Cardiac muscle cell (in vitro differentiated cells and primary cell): ENCODE data around the gene SDC1. TPM values are rescaled to one million over a fixed set of nuclear protein-coding genes. Genes with fewer than 3 reads are reported as not detected.
A peak's percentile ranks its signal among the peaks of the same experiment; 100 is the strongest.

Source experiments
- DNase-seq, 2 donors: peaks; one replicate each; pipeline versions ENCODE4 v3.0.0 to v3.0.0-alpha.2; 2010 to 2017; ENCODE audit warnings: low read depth in 1 of 2, low spot score in 1 of 2
- H3K27ac ChIP-seq: fragments of 200-600 bp; sonication (generic); 2 replicates; pipeline ENCODE4 v1.5.1; 2016
- H3K27me3 ChIP-seq: fragments of 200-600 bp; sonication (generic); 2 replicates; pipeline ENCODE4 v1.6.0; 2016; ENCODE audit warnings: control low read depth
- H3K36me3 ChIP-seq: fragments of 200-600 bp; sonication (generic); 2 replicates; pipeline ENCODE4 v1.5.1; 2016; ENCODE audit warnings: control low read depth
- H3K4me1 ChIP-seq: fragments of 200-600 bp; sonication (generic); 2 replicates; pipeline ENCODE4 v1.8.1; 2017; ENCODE audit warnings: low read depth, mild to moderate bottlenecking, mixed run types
- H3K4me3 ChIP-seq: fragments of 200-600 bp; sonication (generic); 2 replicates; pipeline ENCODE4 v1.5.1; 2016; ENCODE audit warnings: mild to moderate bottlenecking
- H3K9me3 ChIP-seq: fragments of 200-600 bp; sonication (generic); 2 replicates; pipeline ENCODE4 v1.5.1; 2017; ENCODE audit warnings: low read depth, mild to moderate bottlenecking, control low read depth
- CTCF ChIP-seq: IDR thresholded peaks from 2 replicates; pipeline ENCODE4 v1.5.1; 2012; ENCODE audit warnings: low read depth, mild to moderate bottlenecking, low read length
- polyA plus RNA-seq: library from polyadenylated mRNA; unstranded; fragments of >200 nt; fragmentation: Nextera tagmentation; extraction: Ambion mirVana; gene quantifications from 2 replicates; pipeline ENCODE4 v1.2.1, GENCODE V29; 2016
- total RNA-seq: library from RNA; depleted of rRNA; stranded (reverse); fragments of >200 nt; gene quantifications from 2 replicates; pipeline ENCODE4 v1.2.3, GENCODE V29; 2016

The SDC1 gene
- total and polyA plus RNA-seq, 2 experiments from 2014 or later = 13.3 to 14.0 TPM

- Histone ChIP-seq H3K27ac (no peak overlapping the region), H3K4me3 (no peak overlapping the region), H3K27me3 (no peaks in the 10 kb centered on the region), H3K4me1 (no peaks in the 10 kb centered on the region), H3K9me3 (no peaks in the 10 kb centered on the region), H3K36me3 (no peaks in the 10 kb centered on the region)
- TF ChIP-seq CTCF = no peak
- DNase-seq = no peak
Observed at GRCh38 chr2:20231598-20232026, 6.7 kb upstream of the SDC1 start.

- no peak for TF ChIP-seq CTCF
- no peak overlapping the region for H3K27ac ChIP-seq
- no peak for DNase-seq
- H3K9me3 ChIP-seq = no peaks in the 10 kb centered on the region
- no peak overlapping the region for H3K4me3 ChIP-seq
- no peaks in the 10 kb centered on the region for H3K4me1 ChIP-seq
- H3K36me3 ChIP-seq = no peaks in the 10 kb centered on the region
- H3K27me3 ChIP-seq = no peaks in the 10 kb centered on the region
Observed at GRCh38 chr2:20231159-20231558, 6.2 kb upstream of the SDC1 start.

- Histone ChIP-seq H3K4me1 (no peaks in the 10 kb centered on the region), H3K36me3 (no peaks in the 10 kb centered on the region), H3K27ac (no peak overlapping the region), H3K4me3 (no peak overlapping the region), H3K27me3 (no peaks in the 10 kb centered on the region), H3K9me3 (no peaks in the 10 kb centered on the region)
- no peak for TF ChIP-seq CTCF
- no peak for DNase-seq
Observed at GRCh38 chr2:20230114-20230425, 5.1 kb upstream of the SDC1 start.

- no peaks in the 10 kb centered on the region for H3K27me3 ChIP-seq
- no peak for TF ChIP-seq CTCF
- peak in 1 of 2 donors; percentile 31 for DNase-seq
- H3K4me1 ChIP-seq = no peaks in the 10 kb centered on the region
- H3K4me3 ChIP-seq = no peak overlapping the region
- no peak overlapping the region for H3K27ac ChIP-seq
- H3K36me3 ChIP-seq = no peaks in the 10 kb centered on the region
- no peaks in the 10 kb centered on the region for H3K9me3 ChIP-seq
Observed at GRCh38 chr2:20229322-20230113, 4.6 kb upstream of the SDC1 start.

- Histone ChIP-seq H3K27ac (no peak overlapping the region), H3K9me3 (no peaks in the 10 kb centered on the region), H3K36me3 (no peaks in the 10 kb centered on the region), H3K4me1 (no peaks in the 10 kb centered on the region), H3K27me3 (peaks cover under 1% of the 10 kb centered on the region), H3K4me3 (no peak overlapping the region)
- no peak for TF ChIP-seq CTCF
- DNase-seq = no peak
Observed at GRCh38 chr2:20227894-20228505, 3.1 kb upstream of the SDC1 start.
